ENCODE data around the gene CROCC.

- TF ChIP-seq, protein P1, sequence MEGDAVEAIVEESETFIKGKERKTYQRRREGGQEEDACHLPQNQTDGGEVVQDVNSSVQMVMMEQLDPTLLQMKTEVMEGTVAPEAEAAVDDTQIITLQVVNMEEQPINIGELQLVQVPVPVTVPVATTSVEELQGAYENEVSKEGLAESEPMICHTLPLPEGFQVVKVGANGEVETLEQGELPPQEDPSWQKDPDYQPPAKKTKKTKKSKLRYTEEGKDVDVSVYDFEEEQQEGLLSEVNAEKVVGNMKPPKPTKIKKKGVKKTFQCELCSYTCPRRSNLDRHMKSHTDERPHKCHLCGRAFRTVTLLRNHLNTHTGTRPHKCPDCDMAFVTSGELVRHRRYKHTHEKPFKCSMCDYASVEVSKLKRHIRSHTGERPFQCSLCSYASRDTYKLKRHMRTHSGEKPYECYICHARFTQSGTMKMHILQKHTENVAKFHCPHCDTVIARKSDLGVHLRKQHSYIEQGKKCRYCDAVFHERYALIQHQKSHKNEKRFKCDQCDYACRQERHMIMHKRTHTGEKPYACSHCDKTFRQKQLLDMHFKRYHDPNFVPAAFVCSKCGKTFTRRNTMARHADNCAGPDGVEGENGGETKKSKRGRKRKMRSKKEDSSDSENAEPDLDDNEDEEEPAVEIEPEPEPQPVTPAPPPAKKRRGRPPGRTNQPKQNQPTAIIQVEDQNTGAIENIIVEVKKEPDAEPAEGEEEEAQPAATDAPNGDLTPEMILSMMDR (IDR thresholded peaks at IDR 0.05), result no peak
- TF ChIP-seq GABPA (IDR thresholded peaks at IDR 0.05; ENCODE audit: low read depth) (no peak), TAF1 (IDR thresholded peaks at IDR 0.05; ENCODE audit: borderline replicate concordance, low read depth, low read length) (no peak), RAD21 (IDR thresholded peaks at IDR 0.05; ENCODE audit: low read length) (no peak)
- TF ChIP-seq, protein P2, sequence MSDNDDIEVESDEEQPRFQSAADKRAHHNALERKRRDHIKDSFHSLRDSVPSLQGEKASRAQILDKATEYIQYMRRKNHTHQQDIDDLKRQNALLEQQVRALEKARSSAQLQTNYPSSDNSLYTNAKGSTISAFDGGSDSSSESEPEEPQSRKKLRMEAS (IDR thresholded peaks at IDR 0.05; ENCODE audit: low read depth), result no peak
Observed at GRCh38 chr1:16966282-16966681, 44.6 kb downstream of the CROCC start.
